Endodermal cell (in vitro differentiated cells): Measurements from ENCODE around the gene LAMA2. TPM values are rescaled to one million over a fixed set of nuclear protein-coding genes. Genes with fewer than 3 reads are reported as not detected.
A peak's percentile ranks its signal among the peaks of the same experiment; 100 is the strongest.

Source experiments
- DNase-seq: peaks from one replicate; pipeline ENCODE4 v3.0.0-alpha.2; 2017
- H3K27ac ChIP-seq: 2 replicates; pipeline ENCODE4 v1.5.1; 2013; ENCODE audit warnings: mild to moderate bottlenecking, low read depth, low read length, moderate library complexity
- H3K27me3 ChIP-seq: 2 replicates; pipeline ENCODE4 v1.6.1; 2013; ENCODE audit warnings: mild to moderate bottlenecking, low read length, moderate library complexity; ENCODE audit not compliant: insufficient read depth, control insufficient read depth, poor library complexity, severe bottlenecking
- H3K36me3 ChIP-seq: 2 replicates; pipeline ENCODE4 v1.7.0; 2013; ENCODE audit warnings: mild to moderate bottlenecking, low read length, moderate library complexity; ENCODE audit not compliant: control insufficient read depth, insufficient read depth
- H3K4me1 ChIP-seq: one replicate; pipeline ENCODE4 v1.7.0; 2013; ENCODE audit warnings: low read length; ENCODE audit not compliant: control insufficient read depth, insufficient read depth
- H3K4me3 ChIP-seq: 2 replicates; pipeline ENCODE4 v1.5.1; 2013; ENCODE audit warnings: mild to moderate bottlenecking, low read length, moderate library complexity
- H3K9ac ChIP-seq: 2 replicates; pipeline ENCODE4 v1.6.1; 2013; ENCODE audit warnings: mild to moderate bottlenecking, low read length, moderate library complexity; ENCODE audit not compliant: poor library complexity, severe bottlenecking; ENCODE audit errors: extremely low read depth
- H3K9me3 ChIP-seq: 2 replicates; pipeline ENCODE4 v1.6.1; 2013; ENCODE audit warnings: mild to moderate bottlenecking, low read length, moderate library complexity; ENCODE audit not compliant: control insufficient read depth
- H3K27ac Mint-ChIP-seq: 2 replicates; pipeline ENCODE4 v1.8.0; 2020; ENCODE audit warnings: mixed read lengths
- H3K27me3 Mint-ChIP-seq: 2 replicates; pipeline ENCODE4 v1.8.0; 2021; ENCODE audit warnings: mild to moderate bottlenecking, mixed read lengths; ENCODE audit not compliant: insufficient read depth
- H3K36me3 Mint-ChIP-seq: 2 replicates; pipeline ENCODE4 v1.8.0; 2020; ENCODE audit warnings: low read depth, mixed read lengths
- H3K4me1 Mint-ChIP-seq: 2 replicates; pipeline ENCODE4 v1.8.0; 2020; ENCODE audit warnings: mixed read lengths
- H3K4me3 Mint-ChIP-seq: 2 replicates; pipeline ENCODE4 v1.8.0; 2020; ENCODE audit warnings: mild to moderate bottlenecking, moderate library complexity, mixed read lengths
- H3K9me3 Mint-ChIP-seq: 2 replicates; pipeline ENCODE4 v1.8.0; 2020; ENCODE audit warnings: mild to moderate bottlenecking, mixed read lengths
- CTCF ChIP-seq: fragments of 200-600 bp; sonication (generic); conservative IDR thresholded peaks from 2 replicates; pipeline ENCODE4 v1.5.0; 2021; ENCODE audit warnings: antibody characterized with exemption, mild to moderate bottlenecking
- WGBS, 2 experiments: methylation state at CpG; one replicate each; pipeline versions ENCODE4 v1.1.5 to v1.1.7; 2013; ENCODE audit warnings: missing lambda C conversion rate in 2 of 2, mixed read lengths in 1 of 2; ENCODE audit not compliant: insufficient coverage in 1 of 2, insufficient read length in 1 of 2; 5-methylcytosine and 5-hydroxymethylcytosine counted together
- total RNA-seq, 2 donors: library from RNA; stranded (reverse); fragmentation: NEBNext Ultra II Directional in 1 of 2; extraction: Animal tissue kit (Norgen Biotek cat#: 25700) in 1 of 2; gene quantifications; 2 replicates in 1 of 2; 3 replicates in 1 of 2; pipeline ENCODE4 v1.2.1, GENCODE V29; 2021

Gene LAMA2
- total RNA-seq, 2 donors from 2014 or later = 2.3 to 4.1 TPM

- H3K27me3 ChIP-seq = no peaks in the 10 kb centered on the region
- no peak for DNase-seq
- no peaks in the 10 kb centered on the region for H3K4me1 ChIP-seq
- H3K9ac ChIP-seq = no peak overlapping the region
- 88 to 100% methylated on average over 1 to 2 of the region's 2 CpGs for WGBS, 2 experiments
- H3K9me3 ChIP-seq = peaks cover 3% of the 10 kb centered on the region
- Mint-ChIP-seq H3K36me3 (no peaks in the 10 kb centered on the region), H3K27ac (no peak overlapping the region), H3K9me3 (peaks cover 4% of the 10 kb centered on the region), H3K4me3 (no peak overlapping the region), H3K4me1 (peaks cover 8% of the 10 kb centered on the region), H3K27me3 (no peaks in the 10 kb centered on the region)
- no peak overlapping the region for H3K4me3 ChIP-seq
- peak; percentile 25 for TF ChIP-seq CTCF
- no peak overlapping the region for H3K27ac ChIP-seq
- H3K36me3 ChIP-seq = no peaks in the 10 kb centered on the region
Observed at GRCh38 chr6:129014302-129014701, 131.4 kb downstream of the LAMA2 start.

GRCh38 chr6:129015721-129016120 lies 132.8 kb downstream of the LAMA2 start:
- H3K9me3 ChIP-seq = peaks cover 12% of the 10 kb centered on the region
- H3K9ac ChIP-seq = no peak overlapping the region
- no peaks in the 10 kb centered on the region for H3K36me3 ChIP-seq
- H3K4me1 ChIP-seq = no peaks in the 10 kb centered on the region
- whole genome bisulfite sequencing, 2 experiments = 55 to 76% methylated on average over 2 to 3 of the region's 3 CpGs
- H3K9me3 Mint-ChIP-seq = peaks cover 8% of the 10 kb centered on the region
- DNase-seq = no peak
- H3K4me3 Mint-ChIP-seq = no peak overlapping the region
- H3K27ac Mint-ChIP-seq = no peak overlapping the region
- H3K4me1 Mint-ChIP-seq = peaks cover 10% of the 10 kb centered on the region
- H3K27me3 ChIP-seq = no peaks in the 10 kb centered on the region
- H3K27ac ChIP-seq = no peak overlapping the region
- no peaks in the 10 kb centered on the region for H3K27me3 Mint-ChIP-seq
- H3K36me3 Mint-ChIP-seq = no peaks in the 10 kb centered on the region
- no peak for TF ChIP-seq CTCF
- H3K4me3 ChIP-seq = no peak overlapping the region

- DNase-seq = no peak
- no peak overlapping the region for H3K4me3 ChIP-seq
- TF ChIP-seq CTCF = no peak
- no peaks in the 10 kb centered on the region for H3K4me1 ChIP-seq
- H3K9ac ChIP-seq = no peak overlapping the region
- Mint-ChIP-seq H3K9me3 (peaks cover 8% of the 10 kb centered on the region), H3K36me3 (no peaks in the 10 kb centered on the region), H3K27me3 (no peaks in the 10 kb centered on the region), H3K27ac (no peak overlapping the region), H3K4me1 (peaks cover 10% of the 10 kb centered on the region), H3K4me3 (no peak overlapping the region)
- peaks cover 12% of the 10 kb centered on the region for H3K9me3 ChIP-seq
- no peak overlapping the region for H3K27ac ChIP-seq
- 100% methylated on average over 1 of the region's 3 CpGs; no CpG with 5 or more reads in 1 of the 2 experiments for WGBS, 2 experiments
- no peaks in the 10 kb centered on the region for H3K36me3 ChIP-seq
- no peaks in the 10 kb centered on the region for H3K27me3 ChIP-seq
Observed at GRCh38 chr6:129016844-129017243, 133.9 kb downstream of the LAMA2 start.
